Mucosa of rectum (tissue), 2 donors: ENCODE results near the gene NRXN3.
"Not testable (repeated sequence)": the region's sequence is repeated elsewhere in the genome, so short reads cannot be mapped to it uniquely, and the experiment has no call there.

ENCODE experiments used
- H3K27ac ChIP-seq, 2 donors: one replicate each; pipeline ENCODE4 v1.7.0; 2013; ENCODE audit warnings: inconsistent platforms in 2 of 2, low read depth in 2 of 2, low read length in 2 of 2
- H3K27me3 ChIP-seq, 2 donors: one replicate each; pipeline ENCODE4 v1.7.0; 2013; ENCODE audit warnings: low read length in 2 of 2; ENCODE audit not compliant: control insufficient read depth in 2 of 2, insufficient read depth in 2 of 2
- H3K36me3 ChIP-seq, 2 donors: one replicate each; pipeline ENCODE4 v1.7.0; 2013; ENCODE audit warnings: low read length in 2 of 2; ENCODE audit not compliant: control insufficient read depth in 2 of 2, insufficient read depth in 2 of 2
- H3K4me1 ChIP-seq, 2 donors: one replicate each; pipeline ENCODE4 v1.7.0; 2013; ENCODE audit warnings: low read length in 2 of 2, mild to moderate bottlenecking in 1 of 2; ENCODE audit not compliant: control insufficient read depth in 2 of 2, insufficient read depth in 2 of 2
- H3K4me3 ChIP-seq, 2 donors: one replicate each; pipeline ENCODE4 v1.7.0; 2013; ENCODE audit warnings: low read length in 2 of 2
- H3K9ac ChIP-seq, 2 donors: one replicate each; pipeline ENCODE4 v1.7.0; 2013; ENCODE audit warnings: low read length in 2 of 2, low read depth in 1 of 2, mild to moderate bottlenecking in 1 of 2
- H3K9me3 ChIP-seq, 2 donors: one replicate each; pipeline ENCODE4 v1.7.0; 2013; ENCODE audit warnings: low read length in 2 of 2; ENCODE audit not compliant: control insufficient read depth in 2 of 2
- donor health status: healthy.
- donor health status: Normal muscosa, but diverticular disease.

The NRXN3 gene

DNA sequence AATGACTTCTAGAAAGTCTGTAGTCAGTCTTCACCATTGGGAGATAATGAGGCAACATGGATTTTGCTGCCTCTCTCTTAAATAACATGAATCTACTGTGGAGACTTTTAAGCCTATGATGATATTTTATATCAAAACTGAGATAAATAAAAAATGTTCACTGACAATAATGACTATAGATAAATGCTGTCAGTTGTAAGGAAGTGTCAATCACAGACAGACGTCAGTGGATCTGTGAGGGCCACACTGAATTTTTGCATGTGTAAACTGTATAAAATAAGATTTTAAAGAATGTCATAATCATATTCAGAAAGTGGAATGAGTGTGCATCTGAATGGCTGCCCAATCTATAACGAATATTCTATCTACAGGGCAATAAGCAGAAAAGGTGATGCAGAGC is 364.0 kb downstream of the NRXN3 start:
- no peaks in the 10 kb centered on the region for H3K4me1 ChIP-seq
- no peaks in the 10 kb centered on the region for H3K9me3 ChIP-seq
- no peak overlapping the region for H3K27ac ChIP-seq
- H3K4me3 ChIP-seq = no peak overlapping the region
- no peak overlapping the region for H3K9ac ChIP-seq
- H3K36me3 ChIP-seq = no peaks in the 10 kb centered on the region
- no peaks in the 10 kb centered on the region for H3K27me3 ChIP-seq

DNA sequence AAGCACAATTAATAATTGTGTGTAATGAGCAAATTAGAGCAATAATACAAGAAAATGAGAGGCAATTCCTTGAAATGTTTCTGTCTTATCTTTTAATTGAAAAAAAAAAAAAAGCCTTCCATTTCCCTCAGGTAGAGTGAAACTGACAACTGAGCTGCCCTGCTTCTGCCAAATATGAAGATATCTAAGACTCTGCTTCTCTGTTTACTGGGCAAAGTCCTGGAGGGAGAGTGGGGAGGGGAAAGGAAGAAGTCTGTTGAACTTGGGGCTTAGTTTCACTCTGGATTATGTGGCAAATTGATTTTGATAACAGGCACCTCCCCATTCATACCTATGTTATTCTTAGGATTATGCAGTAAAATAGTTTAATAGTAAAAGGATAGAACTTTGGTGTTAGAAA is 364.9 kb downstream of the NRXN3 start:
- Histone ChIP-seq H3K9me3 (no peaks in the 10 kb centered on the region), H3K4me3 (no peak overlapping the region), H3K36me3 (no peaks in the 10 kb centered on the region), H3K27ac (no peak overlapping the region), H3K27me3 (no peaks in the 10 kb centered on the region), H3K4me1 (no peaks in the 10 kb centered on the region), H3K9ac (no peak overlapping the region)

DNA sequence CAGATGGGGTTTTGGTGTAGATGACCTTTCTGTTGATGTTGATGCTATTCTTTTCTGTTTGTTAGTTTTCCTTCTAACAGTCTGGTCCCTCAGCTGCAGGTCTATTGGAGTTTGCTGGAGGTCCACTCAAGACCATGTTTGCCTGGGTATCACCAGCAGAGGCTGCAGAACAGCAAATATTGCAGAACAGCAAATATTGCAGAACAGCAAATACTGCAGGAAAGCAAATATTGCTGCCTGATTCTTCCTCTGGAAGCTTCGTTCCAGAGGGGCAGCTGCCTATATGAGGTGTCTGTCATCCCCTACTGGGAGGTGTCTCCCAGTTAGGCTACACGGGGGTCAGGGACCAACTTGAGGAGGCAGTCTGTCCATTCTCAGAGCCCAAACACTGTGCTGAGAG is 371.6 kb downstream of the NRXN3 start:
- not testable (repeated sequence) for H3K9me3 ChIP-seq, H3K4me3 ChIP-seq, H3K27ac ChIP-seq, H3K9ac ChIP-seq, H3K36me3 ChIP-seq, H3K4me1 ChIP-seq, H3K27me3 ChIP-seq

DNA sequence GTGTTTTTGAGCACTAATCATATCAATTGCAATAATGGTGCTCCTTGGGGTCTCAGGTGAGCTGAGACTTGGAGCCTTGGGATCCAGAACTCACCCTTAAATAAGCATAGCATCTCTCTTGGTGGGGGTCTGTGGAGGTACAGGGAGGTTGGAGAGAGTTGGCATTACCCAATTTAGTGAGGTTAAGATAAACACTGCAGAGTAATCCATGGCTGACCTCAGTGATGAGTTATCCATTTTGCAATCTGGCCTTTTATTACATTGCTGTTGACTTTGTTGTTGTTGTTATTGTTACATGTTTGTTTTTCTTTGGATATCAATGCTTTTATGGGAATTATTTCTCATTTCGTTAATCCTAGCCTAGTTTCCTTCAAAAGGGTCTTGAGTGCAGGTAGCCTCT is 373.3 kb downstream of the NRXN3 start:
- Histone ChIP-seq H3K4me1 (no peaks in the 10 kb centered on the region), H3K27me3 (no peaks in the 10 kb centered on the region), H3K4me3 (no peak overlapping the region), H3K9me3 (no peaks in the 10 kb centered on the region), H3K27ac (no peak overlapping the region), H3K36me3 (no peaks in the 10 kb centered on the region), H3K9ac (no peak overlapping the region)

DNA sequence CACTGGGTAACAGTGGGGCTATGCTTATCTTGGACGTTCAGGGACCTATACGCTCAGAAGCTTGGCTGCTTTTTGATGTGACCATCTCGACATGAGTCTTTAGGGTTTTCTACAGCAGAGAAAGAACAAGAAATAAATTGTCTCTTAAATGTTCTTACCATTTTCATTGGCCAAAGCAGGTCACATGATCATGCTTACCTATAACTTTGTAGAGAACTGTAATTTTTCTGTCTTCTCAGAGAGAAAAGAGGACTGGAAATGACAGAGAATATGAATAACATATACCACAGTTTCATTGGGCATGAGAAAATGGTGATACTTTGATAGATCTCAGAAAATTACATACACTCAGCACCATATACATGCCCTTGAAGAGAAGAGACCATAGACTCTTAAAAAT is 390.9 kb downstream of the NRXN3 start:
- Histone ChIP-seq H3K9ac (no peak overlapping the region), H3K27me3 (no peaks in the 10 kb centered on the region), H3K27ac (no peak overlapping the region), H3K9me3 (no peaks in the 10 kb centered on the region), H3K4me1 (no peaks in the 10 kb centered on the region), H3K4me3 (no peak overlapping the region), H3K36me3 (no peaks in the 10 kb centered on the region)

- Histone ChIP-seq H3K36me3 (no peaks in the 10 kb centered on the region), H3K27ac (no peak overlapping the region), H3K9me3 (no peaks in the 10 kb centered on the region), H3K27me3 (no peaks in the 10 kb centered on the region), H3K4me1 (no peaks in the 10 kb centered on the region), H3K4me3 (peak overlapping the region; percentile 36 to 41), H3K9ac (no peak overlapping the region)
Observed at GRCh38 chr14:78566026-78566858, 396.1 kb downstream of the NRXN3 start.

DNA sequence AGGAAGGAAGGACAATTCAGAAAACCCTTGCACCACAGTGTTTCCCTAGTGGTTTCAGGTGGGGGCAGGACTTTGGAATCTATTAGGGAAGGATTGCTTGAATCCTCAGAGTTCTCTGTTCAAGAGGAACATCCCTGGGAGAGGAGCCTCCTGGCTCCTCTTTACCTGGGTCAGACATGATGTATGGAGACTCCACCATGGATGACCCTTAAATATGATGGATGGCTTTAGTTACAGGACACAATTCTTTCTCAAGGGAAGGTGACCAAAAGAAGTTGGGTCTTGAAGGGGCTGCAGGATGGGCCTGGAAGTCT is 396.6 kb downstream of the NRXN3 start:
- no peaks in the 10 kb centered on the region for H3K9me3 ChIP-seq
- no peak overlapping the region for H3K27ac ChIP-seq
- H3K27me3 ChIP-seq = no peaks in the 10 kb centered on the region
- H3K4me1 ChIP-seq = no peaks in the 10 kb centered on the region
- H3K9ac ChIP-seq = no peak overlapping the region
- no peak overlapping the region for H3K4me3 ChIP-seq
- no peaks in the 10 kb centered on the region for H3K36me3 ChIP-seq

- H3K9ac ChIP-seq = no peak overlapping the region
- H3K4me3 ChIP-seq = no peak overlapping the region
- H3K36me3 ChIP-seq = no peaks in the 10 kb centered on the region
- no peak overlapping the region for H3K27ac ChIP-seq
- H3K27me3 ChIP-seq = no peaks in the 10 kb centered on the region
- H3K4me1 ChIP-seq = no peaks in the 10 kb centered on the region
- H3K9me3 ChIP-seq = no peaks in the 10 kb centered on the region
Observed at GRCh38 chr14:78567343-78567742, 397.2 kb downstream of the NRXN3 start.

- H3K27ac ChIP-seq, H3K9me3 ChIP-seq, H3K4me3 ChIP-seq, H3K36me3 ChIP-seq, H3K4me1 ChIP-seq, H3K27me3 ChIP-seq, H3K9ac ChIP-seq: not testable (repeated sequence)
Observed at GRCh38 chr14:78573736-78574135, 403.6 kb downstream of the NRXN3 start.

GRCh38 chr14:78576437-78577166 is 406.4 kb downstream of the NRXN3 start:
- Histone ChIP-seq H3K9me3 (peaks cover 0 to 3% of the 10 kb centered on the region in 2 donors), H3K4me1 (no peaks in the 10 kb centered on the region), H3K9ac (no peak overlapping the region), H3K4me3 (no peak overlapping the region), H3K36me3 (no peaks in the 10 kb centered on the region), H3K27ac (no peak overlapping the region), H3K27me3 (no peaks in the 10 kb centered on the region)
